K562 (cell line): Measurements from ENCODE around the gene GSKIP. TPM values are rescaled to one million over a fixed set of nuclear protein-coding genes. Genes with fewer than 3 reads are reported as not detected.

Source experiments
- ATAC-seq: fragments of 200-7000 bp; cut with Tn5 transposase; 3 replicates; pipeline ENCODE4 v1.9.1; 2020; ENCODE audit warnings: moderate library complexity
- BruUV-seq: library from RNA; stranded (reverse); fragments of 400-500 nt; replicated peaks from 2 replicates; lab custom pipeline; 2021; lab: Mats Ljungman, UMichigan
- CTCF ChIA-PET: fragments of 300-600 bp; formaldehyde crosslinking; extraction: SDS; loops from one replicate; lab custom pipeline; 2021; ENCODE audit warnings: low intra/inter-chr PET ratio; lab: Yijun Ruan, JAX
- POLR2A ChIA-PET: fragments of 300-600, 350-650 bp; sonication (Branson Sonifier 250); formaldehyde crosslinking; extraction: SDS; loops from one replicate; lab custom pipeline; 2021; ENCODE audit warnings: antibody characterized with exemption, inconsistent platforms; lab: Yijun Ruan, JAX
- DNase-seq, 4 experiments: peaks; one replicate each; pipeline versions ENCODE4 v3.0.0 to v3.0.0-alpha.2; 2011 to 2018; ENCODE audit warnings: low spot score in 3 of 4, mixed read lengths in 3 of 4; ENCODE audit errors: extremely low read depth in 1 of 4
- FAIRE-seq: peaks from 2 replicates; lab custom pipeline; 2011; peaks lifted over from hg19 to GRCh38; lab: Jason Lieb, UNC
- H2AFZ ChIP-seq: 2 replicates; pipeline ENCODE4 v1.6.0; 2011; ENCODE audit warnings: low read depth, low read length, control low read depth, inconsistent platforms
- H3K27ac ChIP-seq: fragments of 200-600 bp; 3 replicates; pipeline ENCODE4 v1.8.0; 2011; ENCODE audit warnings: low read depth, mild to moderate bottlenecking, control low read depth, inconsistent platforms, low read length, moderate library complexity, mixed read lengths; ENCODE audit errors: extremely low read depth
- H3K27me3 ChIP-seq, 2 experiments: fragments of 300-600 bp in 1 of 2; 2 replicates in 1 of 2; 3 replicates in 1 of 2; pipeline versions ENCODE4 v1.6.0 to v1.8.0; 2011; ENCODE audit warnings: inconsistent platforms in 2 of 2, low read length in 2 of 2, mild to moderate bottlenecking in 1 of 2, mixed read lengths in 1 of 2, moderate library complexity in 1 of 2; ENCODE audit not compliant: control insufficient read depth in 2 of 2, insufficient read depth in 2 of 2
- H3K36me3 ChIP-seq: fragments of 300-600 bp; 3 replicates; pipeline ENCODE4 v1.8.0; 2011; ENCODE audit warnings: mild to moderate bottlenecking, low read length, inconsistent platforms; ENCODE audit not compliant: control insufficient read depth, insufficient read depth
- H3K4me1 ChIP-seq, 2 experiments: fragments of 200-600 bp in 1 of 2; replicated peaks in 1 of 2; 2 replicates in 1 of 2; 3 replicates in 1 of 2; pipeline versions ENCODE4 v1.5.1 to v1.8.0; 2011; ENCODE audit warnings: inconsistent platforms in 2 of 2, low read length in 2 of 2, mild to moderate bottlenecking in 1 of 2, mixed read lengths in 1 of 2, moderate library complexity in 1 of 2; ENCODE audit not compliant: control insufficient read depth in 2 of 2, insufficient read depth in 2 of 2
- H3K4me2 ChIP-seq: 2 replicates; pipeline ENCODE4 v1.6.1; 2011; ENCODE audit warnings: low read length, control low read depth, inconsistent platforms, mixed read lengths; ENCODE audit not compliant: insufficient read depth
- H3K4me3 ChIP-seq: fragments of 200-600 bp; sonication (generic), shearing (Covaris generic); 2 replicates; pipeline ENCODE4 v1.5.1; 2016; ENCODE audit warnings: control low read depth, inconsistent platforms
- H3K79me2 ChIP-seq: fragments of 200-600 bp; 3 replicates; pipeline ENCODE4 v1.8.0; 2011; ENCODE audit warnings: low read length, inconsistent platforms; ENCODE audit not compliant: control insufficient read depth, insufficient read depth
- H3K9ac ChIP-seq, 2 experiments: 2 replicates each; pipeline versions ENCODE4 v1.6.0 to v1.6.1; 2011; ENCODE audit warnings: low read depth in 2 of 2, low read length in 2 of 2, control low read depth in 1 of 2, inconsistent platforms in 1 of 2, mild to moderate bottlenecking in 1 of 2, mixed read lengths in 1 of 2; ENCODE audit not compliant: insufficient read depth in 1 of 2
- H3K9me1 ChIP-seq: one replicate; pipeline ENCODE4 v1.6.0; 2011; ENCODE audit warnings: inconsistent platforms, mild to moderate bottlenecking, low read length, moderate library complexity; ENCODE audit not compliant: control insufficient read depth, insufficient read depth
- H3K9me3 ChIP-seq: replicated peaks from 2 replicates; pipeline ENCODE4 v1.5.1; 2011; ENCODE audit warnings: low read depth, low read length, inconsistent platforms; ENCODE audit not compliant: control insufficient read depth, insufficient read depth
- H4K20me1 ChIP-seq: replicated peaks from 2 replicates; pipeline ENCODE4 v1.6.1; 2011; ENCODE audit warnings: low read length, inconsistent platforms, mixed read lengths; ENCODE audit not compliant: control insufficient read depth, insufficient read depth
- FOXK1 ChIP-seq: sonication (generic); formaldehyde crosslinking; IDR thresholded peaks from 2 replicates; pipeline ENCODE4 v1.8.0; 2022; ENCODE audit warnings: missing genetic modification reagents, mild to moderate bottlenecking, borderline replicate concordance
- MIER1 ChIP-seq: fragments of 450-650 bp; IDR thresholded peaks from 2 replicates; pipeline ENCODE4 v1.6.1; 2016; ENCODE audit warnings: antibody characterized with exemption, mild to moderate bottlenecking, low read depth
- NFXL1 ChIP-seq: fragments of 450-650 bp; formaldehyde crosslinking; IDR thresholded peaks from 2 replicates; pipeline ENCODE4 v1.4.0; 2021; ENCODE audit warnings: mild to moderate bottlenecking
- ZNF384 ChIP-seq: IDR thresholded peaks from 2 replicates; pipeline ENCODE4 v1.6.1; 2012; ENCODE audit warnings: low read depth, low read length, improper control_type of control experiment
- ZNF778 ChIP-seq: fragments of 450-650 bp; formaldehyde crosslinking; IDR thresholded peaks from 2 replicates; pipeline ENCODE4 v1.4.0; 2020; ENCODE audit warnings: mild to moderate bottlenecking, moderate library complexity
- WGBS: fragments of 100-300 bp; shearing (Covaris generic); methylation state at CpG from one replicate; pipeline ENCODE4 v1.1.6; 2016; ENCODE audit warnings: low coverage, mixed read lengths; ENCODE audit not compliant: insufficient coverage; ENCODE audit errors: missing lambda C conversion rate; 5-methylcytosine and 5-hydroxymethylcytosine counted together
- in situ Hi-C: fragments of 300-500 bp; cut with MboI; formaldehyde crosslinking; loops from 4 replicates; pipeline ENCODE4 v1.15.0; 2018; ENCODE audit warnings: inconsistent platforms, mixed read lengths
- intact Hi-C: fragments of 100-400 bp; cut with micrococcal nuclease; formaldehyde crosslinking; loops from 2 replicates; pipeline ENCODE4 v1.14.2; 2022
- polyA plus RNA-seq, 8 experiments: library from polyadenylated mRNA; depleted of rRNA in 4 of 8; stranded (reverse) in 5 of 8; unstranded in 3 of 8; fragments of >200 nt; fragmentation: Nextera tagmentation in 2 of 8; fragmentation: Illumina TruSeq in 1 of 8; extraction: Ambion mirVana in 2 of 8; extraction: Trizol in 1 of 8; gene quantifications; 2 replicates each; pipeline versions ENCODE4 v1.2.1 to v1.2.3, GENCODE V29; 2011 to 2014; ENCODE audit warnings: inconsistent platforms in 1 of 8, missing spikeins in 1 of 8
- total RNA-seq, 7 experiments: library from RNA; depleted of rRNA in 6 of 7; stranded (reverse); fragments of >200 nt in 6 of 7; fragmentation: Illumina TruSeq in 2 of 7; extraction: Trizol in 2 of 7; gene quantifications; 2 replicates each; pipeline versions ENCODE4 v1.2.1 to v1.2.3, GENCODE V29; 2011 to 2021; ENCODE audit warnings: low replicate concordance in 1 of 7
- TF ChIP-seq, protein P1 (sequence below): fragments of 450-650 bp; formaldehyde crosslinking; IDR thresholded peaks from 2 replicates; pipeline ENCODE4 v1.4.0; 2020; ENCODE audit warnings: mild to moderate bottlenecking, mixed read lengths

GSKIP gene
- total and polyA plus RNA-seq, 9 of the 15 experiments (the other 6 are each of a cell fraction or from before 2014, with no cell fraction given): 12.9 to 58.9 (median 22.2) TPM

DNA sequence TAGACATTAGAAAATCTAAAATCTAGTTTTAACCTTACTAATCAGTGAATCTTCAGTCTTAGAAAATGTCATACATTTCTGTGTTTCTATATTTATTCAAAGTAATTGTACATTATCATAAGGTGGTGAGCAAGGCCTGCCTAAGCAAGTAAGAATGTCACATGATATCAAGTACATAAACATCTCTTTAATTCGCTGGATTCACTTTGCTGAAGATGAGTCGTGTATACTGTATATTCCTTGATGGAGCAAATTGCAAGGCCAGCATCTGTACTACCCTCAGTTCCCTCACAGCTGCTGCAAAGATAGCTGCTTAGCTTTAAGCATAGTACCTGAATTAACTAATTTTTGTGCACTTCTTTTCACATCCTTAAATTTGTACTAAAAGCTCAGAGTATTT, 20.1 kb downstream of the GSKIP start:
- Histone ChIP-seq H3K4me3 (no peak overlapping the region), H3K79me2 (no peaks in the 10 kb centered on the region), H3K27ac (no peak overlapping the region), H2AFZ (no peak overlapping the region), H3K4me1 (no peaks in the 10 kb centered on the region), H3K4me2 (no peak overlapping the region), H4K20me1 (no peaks in the 10 kb centered on the region), H3K9me1 (no peaks in the 10 kb centered on the region), H3K27me3 (no peaks in the 10 kb centered on the region), H3K36me3 (peaks cover 37% of the 10 kb centered on the region), H3K9me3 (no peaks in the 10 kb centered on the region), H3K9ac (no peak overlapping the region)
- CTCF ChIA-PET: no interaction called here
- FAIRE-seq (no peak), DNase-seq (no peak), ATAC-seq (no peak)
- 62% methylated on average over 2 of the region's 2 CpGs for WGBS
- in situ Hi-C loops: no loop called here
- no peak for TF ChIP-seq ZNF384
- TF ChIP-seq, protein P1, sequence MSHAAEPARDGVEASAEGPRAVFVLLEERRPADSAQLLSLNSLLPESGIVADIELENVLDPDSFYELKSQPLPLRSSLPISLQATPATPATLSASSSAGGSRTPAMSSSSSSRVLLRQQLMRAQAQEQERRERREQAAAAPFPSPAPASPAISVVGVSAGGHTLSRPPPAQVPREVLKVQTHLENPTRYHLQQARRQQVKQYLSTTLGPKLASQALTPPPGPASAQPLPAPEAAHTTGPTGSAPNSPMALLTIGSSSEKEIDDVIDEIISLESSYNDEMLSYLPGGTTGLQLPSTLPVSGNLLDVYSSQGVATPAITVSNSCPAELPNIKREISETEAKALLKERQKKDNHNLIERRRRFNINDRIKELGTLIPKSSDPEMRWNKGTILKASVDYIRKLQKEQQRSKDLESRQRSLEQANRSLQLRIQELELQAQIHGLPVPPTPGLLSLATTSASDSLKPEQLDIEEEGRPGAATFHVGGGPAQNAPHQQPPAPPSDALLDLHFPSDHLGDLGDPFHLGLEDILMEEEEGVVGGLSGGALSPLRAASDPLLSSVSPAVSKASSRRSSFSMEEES: peak; percentile 7; the same call in 1 of the 2 replicates
- intact Hi-C loops: no loop called here
- POLR2A ChIA-PET: no interaction called here
- no TSS peak for BruUV-seq

DNA sequence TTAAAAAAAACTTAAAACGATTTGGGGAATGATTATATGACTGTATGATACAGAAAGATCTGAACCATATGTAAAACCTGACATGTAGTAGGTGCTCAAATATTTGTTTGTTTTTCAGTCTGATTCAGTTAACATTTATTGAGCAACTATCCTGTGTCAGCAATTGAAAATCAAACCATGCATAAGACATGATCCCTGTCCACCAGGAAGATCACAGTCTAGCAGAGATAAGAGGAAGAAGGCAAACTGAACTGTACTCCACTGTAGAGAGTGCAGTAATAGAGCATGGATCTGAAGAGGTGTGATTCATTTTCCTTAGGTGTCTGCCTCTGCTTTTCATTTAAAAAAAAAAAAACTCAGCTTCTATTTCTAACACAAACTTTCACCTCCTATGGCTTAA, 20.7 kb downstream of the GSKIP start:
- no TSS peak for BruUV-seq
- H3K36me3 ChIP-seq: peaks cover 37% of the 10 kb centered on the region

More for the DNA sequence above, 20.7 kb downstream of the GSKIP start:
- intact Hi-C loops (no loop called here), in situ Hi-C loops (no loop called here)
- TF ChIP-seq NFXL1: no peak
- no peak for TF ChIP-seq ZNF778 (CRISPR knock-in tag)
- no peak for TF ChIP-seq FOXK1 (CRISPR knock-in tag)
- no peak for TF ChIP-seq MIER1
- Histone ChIP-seq H3K79me2 (no peaks in the 10 kb centered on the region), H3K4me3 (no peak overlapping the region), H3K9ac (no peak overlapping the region), H3K27ac (no peak overlapping the region), H3K9me1 (no peaks in the 10 kb centered on the region), H3K27me3 (no peaks in the 10 kb centered on the region), H2AFZ (no peak overlapping the region), H3K4me2 (no peak overlapping the region), H3K9me3 (no peaks in the 10 kb centered on the region), H4K20me1 (no peaks in the 10 kb centered on the region), H3K4me1 (no peaks in the 10 kb centered on the region)
- ChIA-PET CTCF (no interaction called here), POLR2A (no interaction called here)
- WGBS: 0% methylated on average over 1 of the region's 1 CpG
- ATAC-seq (no peak), FAIRE-seq (no peak), DNase-seq (no peak)
